HepG2 (cell line): ENCODE measurements around the gene RABGGTB. TPM values are rescaled to one million over a fixed set of nuclear protein-coding genes. Genes with fewer than 3 reads are reported as not detected.

Experiments used
- AFF4 ChIP-seq: sonication (generic); formaldehyde crosslinking; IDR thresholded peaks from 2 replicates; pipeline ENCODE4 v1.4.0; 2020; ENCODE audit warnings: missing genetic modification reagents
- CTCF ChIP-seq: sonication (generic); formaldehyde crosslinking; IDR thresholded peaks from 2 replicates; pipeline ENCODE4 v1.5.0; 2020; ENCODE audit warnings: mild to moderate bottlenecking, missing genetic modification reagents, moderate library complexity
- IKZF5 ChIP-seq: IDR thresholded peaks from 2 replicates; pipeline ENCODE4 v1.6.1; 2018; ENCODE audit warnings: missing genetic modification reagents, mild to moderate bottlenecking, missing compliant biosample characterization
- NAIF1 ChIP-seq: sonication (generic); formaldehyde crosslinking; IDR thresholded peaks from 2 replicates; pipeline ENCODE4 v1.5.0; 2020; ENCODE audit warnings: mild to moderate bottlenecking, missing genetic modification reagents, borderline replicate concordance
- STAT5B ChIP-seq: sonication (generic); formaldehyde crosslinking; IDR thresholded peaks from 2 replicates; pipeline ENCODE4 v1.4.0; 2020; ENCODE audit warnings: missing genetic modification reagents
- ZNF317 ChIP-seq: sonication (generic); formaldehyde crosslinking; IDR thresholded peaks from 2 replicates; pipeline ENCODE4 v1.5.0; 2020; ENCODE audit warnings: mild to moderate bottlenecking, missing genetic modification reagents
- ZNF383 ChIP-seq: sonication (generic); formaldehyde crosslinking; IDR thresholded peaks from 2 replicates; pipeline ENCODE4 v1.4.0; 2020; ENCODE audit warnings: missing genetic modification reagents, mild to moderate bottlenecking, borderline replicate concordance
- ZNF431 ChIP-seq: sonication (generic); formaldehyde crosslinking; IDR thresholded peaks from 2 replicates; pipeline ENCODE4 v1.9.0; 2022; ENCODE audit warnings: missing genetic modification reagents, low read depth, mild to moderate bottlenecking, borderline replicate concordance
- ZNF460 ChIP-seq: sonication (generic); formaldehyde crosslinking; IDR thresholded peaks from 2 replicates; pipeline ENCODE4 v1.5.1; 2020; ENCODE audit warnings: missing genetic modification reagents, mild to moderate bottlenecking, borderline replicate concordance
- ZNF597 ChIP-seq: sonication (generic); formaldehyde crosslinking; IDR thresholded peaks from 2 replicates; pipeline ENCODE4 v1.5.0; 2020; ENCODE audit warnings: missing genetic modification reagents
- ZNF609 ChIP-seq: sonication (generic); formaldehyde crosslinking; IDR thresholded peaks from 2 replicates; pipeline ENCODE4 v1.4.0; 2020; ENCODE audit warnings: mild to moderate bottlenecking, missing genetic modification reagents, borderline replicate concordance
- polyA plus RNA-seq, 8 experiments: library from polyadenylated mRNA; depleted of rRNA in 3 of 8; stranded (reverse) in 7 of 8; unstranded in 1 of 8; fragments of >200 nt; fragmentation: Illumina TruSeq in 4 of 8; extraction: Trizol in 4 of 8; gene quantifications; 2 replicates each; pipeline versions ENCODE4 v1.2.1 to v1.2.3, GENCODE V29; 2011 to 2016; ENCODE audit warnings: low read depth in 4 of 8, missing spikeins in 1 of 8, mixed read lengths in 1 of 8; ENCODE audit not compliant: insufficient read depth in 1 of 8
- total RNA-seq, 5 experiments: library from RNA; depleted of rRNA; stranded (reverse); fragments of >200 nt; fragmentation: Illumina TruSeq; extraction: Trizol; gene quantifications; 2 replicates each; pipeline ENCODE4 v1.2.3, GENCODE V29; 2016; ENCODE audit warnings: low read depth in 1 of 5

The RABGGTB gene
- total and polyA plus RNA-seq, 2 of the 13 experiments (the other 11 are each of a cell fraction or from before 2014, with no cell fraction given), result 185 to 290 TPM

- TF ChIP-seq ZNF431 (no peak), ZNF597 (CRISPR knock-in tag) (no peak), ZNF383 (peak; percentile 45; the same call in 1 of the 2 replicates), IKZF5 (CRISPR knock-in tag) (peak; percentile 46; the same call in 1 of the 2 replicates), ZNF609 (peak; percentile 57; the same call in 1 of the 2 replicates), STAT5B (CRISPR knock-in tag) (no peak), AFF4 (CRISPR knock-in tag) (peak; percentile 97), ZNF317 (CRISPR knock-in tag) (no peak), NAIF1 (no peak), CTCF (CRISPR knock-in tag) (no peak), ZNF460 (CRISPR knock-in tag) (no peak)
These were observed at the start of gene RABGGTB (continued) for GRCh38 chr1:75785983-75786853.
